ENCODE results near the gene SOST. TPM values are rescaled to one million over a fixed set of nuclear protein-coding genes. Genes with fewer than 3 reads are reported as not detected.

Gene SOST
- total RNA-seq, 1 experiment from 2014 or later, result not detected

DNA sequence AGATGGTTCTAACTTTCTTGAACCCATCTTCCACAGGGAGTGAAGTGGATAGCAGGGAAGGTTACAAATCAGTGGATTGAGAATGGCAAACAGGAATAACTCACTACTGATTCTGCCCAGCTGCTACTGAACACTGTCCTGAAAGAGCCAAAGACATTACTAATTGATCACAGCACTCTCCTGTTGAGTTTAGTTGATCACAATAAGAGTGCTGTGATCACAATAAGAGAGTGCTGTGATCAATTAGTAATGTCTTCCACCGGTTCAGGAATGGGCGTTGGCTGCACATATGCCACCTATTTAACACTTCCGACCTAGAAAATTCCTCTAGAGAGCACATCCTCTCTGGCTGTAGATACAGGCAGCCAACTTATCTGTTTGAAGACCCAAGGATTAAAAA is 33.0 kb upstream of the SOST start:
- TF ChIP-seq, protein P1, sequence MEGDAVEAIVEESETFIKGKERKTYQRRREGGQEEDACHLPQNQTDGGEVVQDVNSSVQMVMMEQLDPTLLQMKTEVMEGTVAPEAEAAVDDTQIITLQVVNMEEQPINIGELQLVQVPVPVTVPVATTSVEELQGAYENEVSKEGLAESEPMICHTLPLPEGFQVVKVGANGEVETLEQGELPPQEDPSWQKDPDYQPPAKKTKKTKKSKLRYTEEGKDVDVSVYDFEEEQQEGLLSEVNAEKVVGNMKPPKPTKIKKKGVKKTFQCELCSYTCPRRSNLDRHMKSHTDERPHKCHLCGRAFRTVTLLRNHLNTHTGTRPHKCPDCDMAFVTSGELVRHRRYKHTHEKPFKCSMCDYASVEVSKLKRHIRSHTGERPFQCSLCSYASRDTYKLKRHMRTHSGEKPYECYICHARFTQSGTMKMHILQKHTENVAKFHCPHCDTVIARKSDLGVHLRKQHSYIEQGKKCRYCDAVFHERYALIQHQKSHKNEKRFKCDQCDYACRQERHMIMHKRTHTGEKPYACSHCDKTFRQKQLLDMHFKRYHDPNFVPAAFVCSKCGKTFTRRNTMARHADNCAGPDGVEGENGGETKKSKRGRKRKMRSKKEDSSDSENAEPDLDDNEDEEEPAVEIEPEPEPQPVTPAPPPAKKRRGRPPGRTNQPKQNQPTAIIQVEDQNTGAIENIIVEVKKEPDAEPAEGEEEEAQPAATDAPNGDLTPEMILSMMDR (conservative IDR thresholded peaks at IDR 0.05), result no peak

More for the DNA sequence above, 33.0 kb upstream of the SOST start:
- Histone ChIP-seq H3K56ac (ENCODE audit: insufficient read length, low read depth, low read length) (no peak overlapping the region), H3K4me1 (ENCODE audit: insufficient read depth, low read length) (peaks cover 2% of the 10 kb centered on the region; the same call in 1 of the 2 replicates), H4K91ac (ENCODE audit: insufficient read length, low read depth, low read length) (no peak overlapping the region), H2AFZ (ENCODE audit: low read length) (no peak overlapping the region), H4K20me1 (ENCODE audit: control insufficient read depth, insufficient read depth, insufficient read length) (no peaks in the 10 kb centered on the region), H3K23me2 (ENCODE audit: insufficient read length, low read depth, low read length, poor library complexity, severe bottlenecking) (no peaks in the 10 kb centered on the region), H3K79me1 (ENCODE audit: insufficient read depth, low read depth, low read length, poor library complexity, severe bottlenecking) (no peaks in the 10 kb centered on the region), H3K23ac (ENCODE audit: insufficient read length, low read depth, low read length) (no peak overlapping the region), H3K79me2 (ENCODE audit: insufficient read depth, low read length) (no peaks in the 10 kb centered on the region), H4K8ac (replicated peaks; ENCODE audit: insufficient read length, low read depth, low read length) (no peak overlapping the region), H3K9me3 (ENCODE audit: control insufficient read depth, low read depth, low read length) (no peaks in the 10 kb centered on the region), H4K5ac (ENCODE audit: insufficient read length, low read depth, low read length) (no peak overlapping the region), H3K27me3 (ENCODE audit: insufficient read depth, low read length) (no peaks in the 10 kb centered on the region), H3T11ph (ENCODE audit: low read length) (no peak overlapping the region), H2BK12ac (ENCODE audit: insufficient read length, low read depth, low read length) (no peak overlapping the region), H2BK120ac (ENCODE audit: low read depth, low read length, poor library complexity, severe bottlenecking) (no peak overlapping the region), H2BK15ac (ENCODE audit: low read depth, low read length) (no peak overlapping the region), H3K9ac (ENCODE audit: extremely low read depth, insufficient read length, low read length) (no peak overlapping the region), H2BK20ac (ENCODE audit: low read depth, low read length, poor library complexity, severe bottlenecking) (no peak overlapping the region), H2BK5ac (ENCODE audit: insufficient read length, low read length) (no peak overlapping the region), H2AK5ac (ENCODE audit: insufficient read length, low read length) (no peak overlapping the region), H3K4ac (ENCODE audit: low read depth, low read length) (no peak overlapping the region), H3K14ac (ENCODE audit: insufficient read depth, low read length) (no peak overlapping the region), H3K18ac (ENCODE audit: insufficient read length, low read depth, low read length) (no peak overlapping the region), H3K27ac (ENCODE audit: insufficient read length, low read depth, low read length) (no peak overlapping the region), H3K4me2 (ENCODE audit: insufficient read depth, insufficient read length, low read length) (no peak overlapping the region)
- H3K27me3 Mint-ChIP-seq (ENCODE audit: low read depth), result peaks cover 37% of the 10 kb centered on the region
- 0 out of 5 replicates have a peak overlapping the region, but pooled peaks of 1 of the 2 experiments have one; percentile 24 for H3K4me3 Mint-ChIP-seq
- H3K4me1 Mint-ChIP-seq, result peaks cover 9 to 10% of the 10 kb centered on the region in 2 experiments
- H3K27ac Mint-ChIP-seq, result no peak overlapping the region
- DNase-seq, result peak; percentile 52
- H3K36me3 Mint-ChIP-seq (ENCODE audit: insufficient read depth in 1 of 3, low read depth in 3 of 3), result no peaks in the 10 kb centered on the region; a peak in 1 of 7 replicates
- H3K9me3 Mint-ChIP-seq, result peaks cover 5 to 15% of the 10 kb centered on the region in 2 experiments; a peak in 4 of 5 replicates
- no CpG with 5 or more reads among the region's 3 CpGs for WGBS (ENCODE audit: extremely low coverage, insufficient read length, low lambda C conversion rate)

Measured in H9 (cell line).